Endothelial cell of umbilical vein (primary cell): ENCODE results near the gene PIK3AP1. TPM values are rescaled to one million over a fixed set of nuclear protein-coding genes. Genes with fewer than 3 reads are reported as not detected.

Experiments used
- BruUV-seq: library from RNA; stranded (reverse); fragments of 400-500 nt; replicated peaks from 2 replicates; lab custom pipeline; 2021; lab: Mats Ljungman, UMichigan
- CTCF ChIA-PET: fragments of 300-600, 350-600 bp; sonication (Branson Sonifier 250); formaldehyde crosslinking; loops from one replicate; lab custom pipeline; 2021; ENCODE audit warnings: antibody characterized with exemption, inconsistent platforms; lab: Charles Lee
- POLR2A ChIA-PET: fragments of 300-600, 350-600 bp; sonication (Branson Sonifier 250); formaldehyde crosslinking; loops from one replicate; lab custom pipeline; 2021; ENCODE audit warnings: antibody characterized with exemption, inconsistent platforms; lab: Charles Lee
- DNase-seq: peaks from one replicate; pipeline ENCODE4 v3.0.0-alpha.2; 2011; ENCODE audit warnings: low read depth, low spot score
- FAIRE-seq: peaks from 2 replicates; lab custom pipeline; 2011; peaks lifted over from hg19 to GRCh38; lab: Jason Lieb, UNC
- H2AFZ ChIP-seq: 2 replicates; pipeline ENCODE4 v1.6.0; 2012; ENCODE audit warnings: low read depth, low read length, control low read depth, inconsistent platforms
- H3K27ac ChIP-seq: 2 replicates; pipeline ENCODE4 v1.5.1; 2011; ENCODE audit warnings: low read depth, mild to moderate bottlenecking, control low read depth, low read length, moderate library complexity; ENCODE audit not compliant: insufficient read depth
- H3K27me3 ChIP-seq, 2 experiments: 2 replicates each; pipeline versions ENCODE4 v1.6.0 to v1.6.1; 2011; ENCODE audit warnings: low read length in 2 of 2, mixed read lengths in 1 of 2; ENCODE audit not compliant: control insufficient read depth in 2 of 2, insufficient read depth in 2 of 2
- H3K36me3 ChIP-seq, 2 experiments: 2 replicates in 1 of 2; 3 replicates in 1 of 2; pipeline ENCODE4 v1.5.1; 2011; ENCODE audit warnings: low read length in 2 of 2, mild to moderate bottlenecking in 1 of 2, moderate library complexity in 1 of 2; ENCODE audit not compliant: control insufficient read depth in 2 of 2, insufficient read depth in 2 of 2; ENCODE audit errors: extremely low read depth in 1 of 2
- H3K4me1 ChIP-seq: 3 replicates; pipeline ENCODE4 v1.5.1; 2011; ENCODE audit warnings: mild to moderate bottlenecking, low read length; ENCODE audit not compliant: control insufficient read depth, insufficient read depth; ENCODE audit errors: extremely low read depth
- H3K4me2 ChIP-seq: 2 replicates; pipeline ENCODE4 v1.6.1; 2011; ENCODE audit warnings: low read length, control low read depth, mixed read lengths; ENCODE audit not compliant: insufficient read depth
- H3K4me3 ChIP-seq, 3 experiments: fragments of 200-600 bp in 1 of 3; sonication (generic), shearing (Covaris generic) in 1 of 3; replicated peaks in 1 of 3; 2 replicates each; pipeline ENCODE4 v1.5.1; 2011 to 2016; ENCODE audit warnings: control low read depth in 3 of 3, low read length in 3 of 3, mild to moderate bottlenecking in 2 of 3, inconsistent platforms in 1 of 3, low read depth in 1 of 3, moderate library complexity in 1 of 3; ENCODE audit not compliant: insufficient read depth in 1 of 3
- H3K79me2 ChIP-seq: 2 replicates; pipeline ENCODE4 v1.6.0; 2012; ENCODE audit warnings: low read length, inconsistent platforms; ENCODE audit not compliant: control insufficient read depth, insufficient read depth
- H3K9ac ChIP-seq: replicated peaks from 2 replicates; pipeline ENCODE3; 2011; ENCODE audit warnings: low read length, control low read depth; ENCODE audit not compliant: insufficient read depth; ENCODE audit errors: extremely low read depth
- H3K9me1 ChIP-seq: replicated peaks from 3 replicates; pipeline ENCODE4 v1.6.0; 2011; ENCODE audit warnings: mild to moderate bottlenecking, low read length; ENCODE audit not compliant: control insufficient read depth, insufficient read depth; ENCODE audit errors: extremely low read depth
- H3K9me3 ChIP-seq: replicated peaks from 2 replicates; pipeline ENCODE4 v1.5.1; 2012; ENCODE audit warnings: low read length, inconsistent platforms; ENCODE audit not compliant: control insufficient read depth, insufficient read depth
- H4K20me1 ChIP-seq: replicated peaks from 2 replicates; pipeline ENCODE3; 2011; ENCODE audit warnings: mild to moderate bottlenecking, low read length; ENCODE audit not compliant: control insufficient read depth, insufficient read depth; ENCODE audit errors: extremely low read depth
- EZH2 ChIP-seq: IDR thresholded peaks from 2 replicates; pipeline ENCODE4 v1.6.1; 2012; ENCODE audit warnings: borderline replicate concordance, low read depth, mild to moderate bottlenecking, moderate library complexity, low read length, inconsistent platforms; ENCODE audit not compliant: severe bottlenecking
- FOS ChIP-seq: IDR thresholded peaks from 2 replicates; pipeline ENCODE4 v1.6.1; 2011; ENCODE audit warnings: mild to moderate bottlenecking, low read length, moderate library complexity, borderline replicate concordance; ENCODE audit not compliant: insufficient read depth
- GATA2 ChIP-seq: IDR thresholded peaks from 2 replicates; pipeline ENCODE4 v1.7.0; 2011; ENCODE audit warnings: low read depth, mild to moderate bottlenecking, moderate library complexity, mixed read lengths, low read length; ENCODE audit not compliant: insufficient read length, insufficient read depth
- JUN ChIP-seq: IDR thresholded peaks from 2 replicates; pipeline ENCODE4 v1.6.1; 2011; ENCODE audit warnings: borderline replicate concordance, low read depth; ENCODE audit not compliant: insufficient read length, insufficient read depth
- MYC ChIP-seq: IDR thresholded peaks from one replicate; pipeline ENCODE4 v1.6.1; 2011; ENCODE audit warnings: mild to moderate bottlenecking, low read depth, low read length
- POLR2A ChIP-seq: IDR thresholded peaks from 2 replicates; pipeline ENCODE4 v1.6.1; 2012; ENCODE audit warnings: low read depth, mild to moderate bottlenecking, control low read depth, low read length
- POLR2AphosphoS5 ChIP-seq: IDR thresholded peaks from 2 replicates; pipeline ENCODE4 v1.6.1; 2012; ENCODE audit warnings: low read depth, mild to moderate bottlenecking, control low read depth, low read length, moderate library complexity; ENCODE audit not compliant: insufficient read depth
- dilution Hi-C: fragments of 300-500 bp; cut with MboI; formaldehyde crosslinking; loops from one replicate; pipeline ENCODE4 v1.15.0; 2019; ENCODE audit warnings: low sequenced_read_pairs; ENCODE audit not compliant: extremely low pct_ligation_motif_present
- intact Hi-C: fragments of 100-400 bp; cut with micrococcal nuclease; formaldehyde crosslinking; loops from one replicate; pipeline ENCODE4 v1.10.0; 2022
- polyA plus RNA-seq, 4 experiments: library from polyadenylated mRNA; depleted of rRNA in 3 of 4; stranded (reverse) in 3 of 4; unstranded in 1 of 4; fragments of >200 nt; gene quantifications; 2 replicates each; pipeline versions ENCODE4 v1.2.1 to v1.2.3, GENCODE V29; 2011 to 2012; ENCODE audit warnings: missing spikeins in 1 of 4
- total RNA-seq: library from RNA; stranded (reverse); gene quantifications from 2 replicates; pipeline ENCODE4 v1.2.3, GENCODE V29; 2021
- TF ChIP-seq, protein P1 (sequence below): IDR thresholded peaks from 2 replicates; pipeline ENCODE4 v1.6.1; 2011; ENCODE audit not compliant: insufficient read depth, insufficient read length
- TF ChIP-seq, protein P2 (sequence below), 2 donors: IDR thresholded peaks; 1 replicate in 1 of 2; 2 replicates in 1 of 2; pipeline ENCODE4 v1.5.1; 2011; ENCODE audit warnings: low read length in 2 of 2, mild to moderate bottlenecking in 2 of 2, moderate library complexity in 2 of 2, control low read depth in 1 of 2, inconsistent platforms in 1 of 2, low read depth in 1 of 2; ENCODE audit not compliant: insufficient read depth in 1 of 2; ENCODE audit errors: extremely low read depth in 1 of 2

Gene PIK3AP1
- total and polyA plus RNA-seq, 2 donors (not counting 3 experiments of a cell fraction or from before 2014, with no cell fraction given), result 0.04 TPM; not detected in 1

- Histone ChIP-seq H3K4me3 (peak overlapping the region in 1 of 3 experiments; percentile 30), H3K4me1 (peaks cover 58% of the 10 kb centered on the region), H2AFZ (no peak overlapping the region), H3K27ac (no peak overlapping the region), H3K9me1 (peaks cover 4% of the 10 kb centered on the region), H4K20me1 (peaks cover 27% of the 10 kb centered on the region), H3K36me3 (no peaks in the 10 kb centered on the region), H3K9me3 (no peaks in the 10 kb centered on the region), H3K9ac (no peak overlapping the region), H3K27me3 (no peaks in the 10 kb centered on the region), H3K79me2 (peaks cover 71% of the 10 kb centered on the region), H3K4me2 (peak overlapping the region; percentile 96)
- FAIRE-seq (no peak), DNase-seq (no peak)
- ChIA-PET POLR2A (no interaction called here), CTCF (interaction anchor here (1.2 kb wide), 1 partner anchor 71 kb away, joined by 3 read pairs; the partner anchor contains the start of gene TLL2)
- TF ChIP-seq, protein P1, sequence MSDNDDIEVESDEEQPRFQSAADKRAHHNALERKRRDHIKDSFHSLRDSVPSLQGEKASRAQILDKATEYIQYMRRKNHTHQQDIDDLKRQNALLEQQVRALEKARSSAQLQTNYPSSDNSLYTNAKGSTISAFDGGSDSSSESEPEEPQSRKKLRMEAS, result no peak
- no peak for TF ChIP-seq MYC
- TF ChIP-seq FOS, result no peak
- TF ChIP-seq, protein P2, sequence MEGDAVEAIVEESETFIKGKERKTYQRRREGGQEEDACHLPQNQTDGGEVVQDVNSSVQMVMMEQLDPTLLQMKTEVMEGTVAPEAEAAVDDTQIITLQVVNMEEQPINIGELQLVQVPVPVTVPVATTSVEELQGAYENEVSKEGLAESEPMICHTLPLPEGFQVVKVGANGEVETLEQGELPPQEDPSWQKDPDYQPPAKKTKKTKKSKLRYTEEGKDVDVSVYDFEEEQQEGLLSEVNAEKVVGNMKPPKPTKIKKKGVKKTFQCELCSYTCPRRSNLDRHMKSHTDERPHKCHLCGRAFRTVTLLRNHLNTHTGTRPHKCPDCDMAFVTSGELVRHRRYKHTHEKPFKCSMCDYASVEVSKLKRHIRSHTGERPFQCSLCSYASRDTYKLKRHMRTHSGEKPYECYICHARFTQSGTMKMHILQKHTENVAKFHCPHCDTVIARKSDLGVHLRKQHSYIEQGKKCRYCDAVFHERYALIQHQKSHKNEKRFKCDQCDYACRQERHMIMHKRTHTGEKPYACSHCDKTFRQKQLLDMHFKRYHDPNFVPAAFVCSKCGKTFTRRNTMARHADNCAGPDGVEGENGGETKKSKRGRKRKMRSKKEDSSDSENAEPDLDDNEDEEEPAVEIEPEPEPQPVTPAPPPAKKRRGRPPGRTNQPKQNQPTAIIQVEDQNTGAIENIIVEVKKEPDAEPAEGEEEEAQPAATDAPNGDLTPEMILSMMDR (IDR thresholded peaks at IDR 0.05; ENCODE audit: extremely low read depth in 1 of 2, insufficient read depth in 1 of 2, low read depth in 1 of 2, low read length in 2 of 2), result no peak
- TF ChIP-seq POLR2A, result no peak
- TF ChIP-seq EZH2, result no peak
- TF ChIP-seq JUN, result no peak
- TF ChIP-seq POLR2AphosphoS5, result no peak
- no peak for TF ChIP-seq GATA2
- dilution Hi-C loops (no loop called here), intact Hi-C loops (loop anchor here (2.0 to 10.0 kb wide), 2 partner anchors 18 to 540 kb away; partner anchors contain the start of gene CCNJ)
- BruUV-seq, result no TSS peak
Observed at GRCh38 chr10:96584474-96584873, 135.8 kb downstream of the PIK3AP1 start.
